Measurements from ENCODE around the gene ST14.

- no peak for TF ChIP-seq POLR2A (IDR thresholded peaks at IDR 0.05; ENCODE audit: low read depth, low read length)
- no peak for TF ChIP-seq TAF1 (IDR thresholded peaks at IDR 0.05; ENCODE audit: borderline replicate concordance, low read depth, low read length)
- TF ChIP-seq POLR2AphosphoS5 (IDR thresholded peaks at IDR 0.05; ENCODE audit: low read depth, low read length): no peak
These were observed 41.4 kb upstream of the ST14 start for GRCh38 chr11:130118165-130118564.
